ENCODE measurements around the gene MAP3K10. TPM values are rescaled to one million over a fixed set of nuclear protein-coding genes. Genes with fewer than 3 reads are reported as not detected.

Gene MAP3K10
- total and polyA plus RNA-seq, 2 of the 13 experiments (the other 11 are each of a cell fraction or from before 2014, with no cell fraction given): 3.4 to 5.0 TPM

DNA sequence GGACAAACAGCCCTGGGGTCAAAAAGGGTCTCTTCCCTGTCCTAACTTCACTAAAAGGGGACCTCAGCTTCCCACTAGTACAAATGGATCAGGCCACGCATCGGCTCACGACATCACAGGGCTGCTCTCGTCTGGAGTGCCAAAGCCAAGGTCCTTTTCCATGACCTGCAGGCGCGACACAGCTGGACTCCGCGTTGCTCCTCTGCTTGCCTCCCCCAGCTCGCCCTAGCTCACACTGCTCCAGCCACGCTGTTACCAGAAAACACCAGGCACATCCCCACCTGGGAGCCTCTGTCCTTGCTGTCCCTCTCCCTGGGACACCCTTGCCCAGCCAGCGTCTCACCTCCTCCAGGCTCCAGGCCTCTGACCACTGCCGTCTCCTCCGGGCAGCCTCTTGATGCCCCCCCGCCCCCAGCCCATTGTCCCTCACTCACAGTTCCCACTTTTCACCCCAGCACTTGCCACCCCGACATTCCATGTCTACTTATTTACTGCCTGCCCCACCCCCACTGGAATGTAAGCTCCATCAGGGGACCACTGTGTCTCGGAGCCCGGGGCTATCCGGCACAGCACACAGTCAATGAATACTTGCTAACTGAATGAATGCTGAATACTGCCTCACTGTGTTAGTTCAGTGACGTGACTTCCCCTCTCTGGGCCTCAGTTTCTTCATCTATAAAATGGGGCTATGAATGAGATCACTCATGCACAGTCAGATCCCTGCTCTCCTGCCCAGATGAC is 73.3 kb downstream of the MAP3K10 start:
- BruUV-seq (replicated peaks): no TSS peak
- intact Hi-C loops (cut with micrococcal nuclease; ENCODE audit: unreplicated experiment): no loop called here
- ATAC-seq (no peak), DNase-seq (ENCODE audit: low spot score) (no peak), FAIRE-seq (no peak)
- peaks cover 50% of the 10 kb centered on the region for H3K79me2 ChIP-seq (ENCODE audit: insufficient read depth, low read length)
- H3K4me3 ChIP-seq (replicated peaks in 1 of 3; ENCODE audit: insufficient read depth in 1 of 3, low read depth in 2 of 3, low read length in 3 of 3): no peak overlapping the region
- in situ Hi-C loops (cut with HindIII; ENCODE audit: extremely low pct_ligation_motif_present, low pct_unique_long_range_greater_than_20kb): no loop called here
- no peak overlapping the region for H2AFZ ChIP-seq (ENCODE audit: low read length)
- H3K4me1 ChIP-seq (ENCODE audit: insufficient read depth, low read length): peaks cover 17% of the 10 kb centered on the region
- no peaks in the 10 kb centered on the region for H3K27me3 ChIP-seq (ENCODE audit: control insufficient read depth in 1 of 2, insufficient read depth in 2 of 2, low read length in 2 of 2)
- H3K9me3 ChIP-seq (ENCODE audit: low read length): no peaks in the 10 kb centered on the region
- no peak overlapping the region for H3K9ac ChIP-seq (ENCODE audit: insufficient read depth, low read depth, low read length)
- CTCF ChIA-PET (ENCODE audit: low intra/inter-chr PET ratio, low total read pairs): no interaction called here
- H3K27ac ChIP-seq (ENCODE audit: extremely low read length, insufficient read depth, low read length): no peak overlapping the region
- peaks cover 13 to 31% of the 10 kb centered on the region in 2 experiments; a peak in 4 of 5 replicates for H3K36me3 ChIP-seq (replicated peaks in 1 of 2; ENCODE audit: control insufficient read depth in 1 of 2, insufficient read depth in 2 of 2, low read length in 2 of 2)
- no peak overlapping the region for H3K4me2 ChIP-seq (ENCODE audit: low read depth, low read length)
- WGBS (ENCODE audit: low lambda C conversion rate): 94% methylated on average over 19 of the region's 19 CpGs
- peaks cover 20% of the 10 kb centered on the region; the same call in 1 of the 2 replicates for H4K20me1 ChIP-seq (ENCODE audit: insufficient read depth, low read length)
- TF ChIP-seq FOXO1 (CRISPR knock-in tag; IDR thresholded peaks at IDR 0.05): no peak
- TF ChIP-seq ZNF629 (CRISPR knock-in tag; conservative IDR thresholded peaks at IDR 0.05): peak; percentile 86
- TF ChIP-seq ZNF616 (CRISPR knock-in tag; IDR thresholded peaks at IDR 0.05; ENCODE audit: low read depth): no peak
- TF ChIP-seq ZNF841 (CRISPR knock-in tag; IDR thresholded peaks at IDR 0.05; ENCODE audit: borderline replicate concordance): no peak
- TF ChIP-seq U2AF2 (IDR thresholded peaks at IDR 0.05; ENCODE audit: low read depth, low read length): no peak
- no peak for TF ChIP-seq RBAK (CRISPR knock-in tag; IDR thresholded peaks at IDR 0.05)
- TF ChIP-seq MAF1 (CRISPR knock-in tag; IDR thresholded peaks at IDR 0.05; ENCODE audit: borderline replicate concordance): no peak
- no peak for TF ChIP-seq HOXA5 (CRISPR knock-in tag; IDR thresholded peaks at IDR 0.05)
- TF ChIP-seq, protein P1, sequence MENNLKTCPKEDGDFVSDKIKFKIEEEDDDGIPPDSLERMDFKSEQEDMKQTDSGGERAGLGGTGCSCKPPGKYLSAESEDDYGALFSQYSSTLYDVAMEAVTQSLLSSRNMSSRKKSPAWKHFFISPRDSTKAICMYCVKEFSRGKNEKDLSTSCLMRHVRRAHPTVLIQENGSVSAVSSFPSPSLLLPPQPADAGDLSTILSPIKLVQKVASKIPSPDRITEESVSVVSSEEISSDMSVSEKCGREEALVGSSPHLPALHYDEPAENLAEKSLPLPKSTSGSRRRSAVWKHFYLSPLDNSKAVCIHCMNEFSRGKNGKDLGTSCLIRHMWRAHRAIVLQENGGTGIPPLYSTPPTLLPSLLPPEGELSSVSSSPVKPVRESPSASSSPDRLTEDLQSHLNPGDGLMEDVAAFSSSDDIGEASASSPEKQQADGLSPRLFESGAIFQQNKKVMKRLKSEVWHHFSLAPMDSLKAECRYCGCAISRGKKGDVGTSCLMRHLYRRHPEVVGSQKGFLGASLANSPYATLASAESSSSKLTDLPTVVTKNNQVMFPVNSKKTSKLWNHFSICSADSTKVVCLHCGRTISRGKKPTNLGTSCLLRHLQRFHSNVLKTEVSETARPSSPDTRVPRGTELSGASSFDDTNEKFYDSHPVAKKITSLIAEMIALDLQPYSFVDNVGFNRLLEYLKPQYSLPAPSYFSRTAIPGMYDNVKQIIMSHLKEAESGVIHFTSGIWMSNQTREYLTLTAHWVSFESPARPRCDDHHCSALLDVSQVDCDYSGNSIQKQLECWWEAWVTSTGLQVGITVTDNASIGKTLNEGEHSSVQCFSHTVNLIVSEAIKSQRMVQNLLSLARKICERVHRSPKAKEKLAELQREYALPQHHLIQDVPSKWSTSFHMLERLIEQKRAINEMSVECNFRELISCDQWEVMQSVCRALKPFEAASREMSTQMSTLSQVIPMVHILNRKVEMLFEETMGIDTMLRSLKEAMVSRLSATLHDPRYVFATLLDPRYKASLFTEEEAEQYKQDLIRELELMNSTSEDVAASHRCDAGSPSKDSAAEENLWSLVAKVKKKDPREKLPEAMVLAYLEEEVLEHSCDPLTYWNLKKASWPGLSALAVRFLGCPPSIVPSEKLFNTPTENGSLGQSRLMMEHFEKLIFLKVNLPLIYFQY (CRISPR knock-in tag; IDR thresholded peaks at IDR 0.05; ENCODE audit: borderline replicate concordance): no peak
- POLR2A ChIA-PET: no interaction called here

Other genes starting within 250 kb of the MAP3K10 start
- 160 and 194 TPM in 2 replicates for gene PSMC4, start 220.3 kb upstream of the MAP3K10 start, total RNA-seq (2016; rRNA removed; fragmentation: Illumina TruSeq; extraction: Trizol)
- gene PSMC4, start 220.3 kb upstream of the MAP3K10 start, polyA plus RNA-seq (2011; rRNA removed): 49.9 and 62.6 TPM in 2 replicates
- gene ZNF546, start 194.4 kb upstream of the MAP3K10 start, total RNA-seq (2016; rRNA removed; fragmentation: Illumina TruSeq; extraction: Trizol): 4.1 and 6.0 TPM in 2 replicates
- gene ZNF546, start 194.4 kb upstream of the MAP3K10 start, polyA plus RNA-seq (2011; rRNA removed): 2.2 and 2.5 TPM in 2 replicates
- 21.9 and 25.0 TPM in 2 replicates for gene ZNF780B, start 135.2 kb upstream of the MAP3K10 start, total RNA-seq (2016; rRNA removed; fragmentation: Illumina TruSeq; extraction: Trizol)
- 6.5 and 6.6 TPM in 2 replicates for gene ZNF780B, start 135.2 kb upstream of the MAP3K10 start, polyA plus RNA-seq (2011; rRNA removed)
- gene ZNF780A, start 100.5 kb upstream of the MAP3K10 start, total RNA-seq (2016; rRNA removed; fragmentation: Illumina TruSeq; extraction: Trizol): 22.7 and 22.9 TPM in 2 replicates
- 12.4 and 13.5 TPM in 2 replicates for gene ZNF780A, start 100.5 kb upstream of the MAP3K10 start, polyA plus RNA-seq (2011; rRNA removed)
- gene TTC9B, start 27.0 kb downstream of the MAP3K10 start, total RNA-seq (2016; rRNA removed; fragmentation: Illumina TruSeq; extraction: Trizol): not detected in 2 replicates
- gene TTC9B, start 27.0 kb downstream of the MAP3K10 start, polyA plus RNA-seq (2011; rRNA removed): not detected in 2 replicates
- 0.66 and 1.1 TPM in 2 replicates for gene CCNP, start 35.3 kb downstream of the MAP3K10 start, total RNA-seq (2016; rRNA removed; fragmentation: Illumina TruSeq; extraction: Trizol)
- 1.8 and 2.8 TPM in 2 replicates for gene CCNP, start 35.3 kb downstream of the MAP3K10 start, polyA plus RNA-seq (2011; rRNA removed)
- gene AKT2, start 93.9 kb downstream of the MAP3K10 start, total RNA-seq (2016; rRNA removed; fragmentation: Illumina TruSeq; extraction: Trizol): 82.1 and 82.7 TPM in 2 replicates
- 173 and 182 TPM in 2 replicates for gene AKT2, start 93.9 kb downstream of the MAP3K10 start, polyA plus RNA-seq (2011; rRNA removed)
- gene C19orf47, start 157.0 kb downstream of the MAP3K10 start, total RNA-seq (2016; rRNA removed; fragmentation: Illumina TruSeq; extraction: Trizol): 6.8 and 8.1 TPM in 2 replicates
- 10.6 and 11.1 TPM in 2 replicates for gene C19orf47, start 157.0 kb downstream of the MAP3K10 start, polyA plus RNA-seq (2011; rRNA removed)
- gene PLD3, start 157.3 kb downstream of the MAP3K10 start, total RNA-seq (2016; rRNA removed; fragmentation: Illumina TruSeq; extraction: Trizol): 26.8 and 45.7 TPM in 2 replicates
- 164 and 203 TPM in 2 replicates for gene PLD3, start 157.3 kb downstream of the MAP3K10 start, polyA plus RNA-seq (2011; rRNA removed)
- not detected in 2 replicates for gene HIPK4, start 198.8 kb downstream of the MAP3K10 start, total RNA-seq (2016; rRNA removed; fragmentation: Illumina TruSeq; extraction: Trizol)
- gene HIPK4, start 198.8 kb downstream of the MAP3K10 start, polyA plus RNA-seq (2011; rRNA removed): 0.03 TPM in 1 of 2 replicates, not detected in the other
- gene PRX, start 222.0 kb downstream of the MAP3K10 start, total RNA-seq (2016; rRNA removed; fragmentation: Illumina TruSeq; extraction: Trizol): 0.46 and 0.66 TPM in 2 replicates
- gene PRX, start 222.0 kb downstream of the MAP3K10 start, polyA plus RNA-seq (2011; rRNA removed): 0.66 and 0.99 TPM in 2 replicates
- gene SERTAD1, start 234.6 kb downstream of the MAP3K10 start, total RNA-seq (2016; rRNA removed; fragmentation: Illumina TruSeq; extraction: Trizol): 4.3 and 4.7 TPM in 2 replicates
- 4.5 and 5.0 TPM in 2 replicates for gene SERTAD1, start 234.6 kb downstream of the MAP3K10 start, polyA plus RNA-seq (2011; rRNA removed)

Data from HepG2 (cell line).